ENCODE results near the gene ANO1. TPM values are rescaled to one million over a fixed set of nuclear protein-coding genes. Genes with fewer than 3 reads are reported as not detected.

Gene ANO1
- total RNA-seq, 6 experiments from 2014 or later: 32.1 to 292 (median 78.0) TPM

DNA sequence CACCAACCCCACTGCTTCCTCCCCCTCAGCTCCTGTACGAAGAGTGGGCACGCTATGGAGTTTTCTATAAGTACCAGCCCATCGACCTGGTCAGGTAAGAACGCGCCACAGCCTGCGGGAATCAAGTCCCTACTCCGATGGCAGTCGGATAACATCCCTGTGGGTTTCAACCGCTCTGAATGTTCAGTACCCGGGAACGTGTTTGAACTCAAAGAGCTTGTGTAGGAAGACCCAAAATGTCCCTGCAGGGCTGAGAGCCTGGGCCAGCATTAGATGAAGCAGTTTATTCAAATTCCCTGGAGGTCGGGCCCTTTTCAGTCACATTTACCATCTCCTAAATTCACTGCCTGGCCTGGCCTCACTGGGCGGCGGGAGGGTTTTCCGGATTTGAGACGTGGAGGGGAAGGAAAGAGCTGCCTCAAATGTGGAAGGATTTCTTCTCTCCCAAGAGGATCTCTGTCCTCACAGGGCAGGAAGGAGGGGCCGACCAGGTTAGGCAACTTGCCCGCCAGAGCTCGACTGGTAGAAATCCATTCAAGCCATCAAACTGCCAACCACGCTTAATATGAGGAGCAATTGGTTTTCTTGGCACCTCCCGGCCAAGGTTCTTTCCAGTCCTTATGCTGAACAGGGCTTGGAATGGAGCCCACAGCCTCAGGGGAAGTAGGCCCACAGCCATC is 46.3 kb downstream of the ANO1 start:
- H3K36me3 ChIP-seq: peaks cover 0 to 7% (median 2%) of the 10 kb centered on the region in 4 donors
- intact Hi-C loops (cut with DNase I): no loop called here
- H3K4me3 ChIP-seq: no peak overlapping the region
- H3K9me3 ChIP-seq: no peaks in the 10 kb centered on the region
- TF ChIP-seq POLR2A (IDR thresholded peaks at IDR 0.05): no peak
- TF ChIP-seq, protein P1, sequence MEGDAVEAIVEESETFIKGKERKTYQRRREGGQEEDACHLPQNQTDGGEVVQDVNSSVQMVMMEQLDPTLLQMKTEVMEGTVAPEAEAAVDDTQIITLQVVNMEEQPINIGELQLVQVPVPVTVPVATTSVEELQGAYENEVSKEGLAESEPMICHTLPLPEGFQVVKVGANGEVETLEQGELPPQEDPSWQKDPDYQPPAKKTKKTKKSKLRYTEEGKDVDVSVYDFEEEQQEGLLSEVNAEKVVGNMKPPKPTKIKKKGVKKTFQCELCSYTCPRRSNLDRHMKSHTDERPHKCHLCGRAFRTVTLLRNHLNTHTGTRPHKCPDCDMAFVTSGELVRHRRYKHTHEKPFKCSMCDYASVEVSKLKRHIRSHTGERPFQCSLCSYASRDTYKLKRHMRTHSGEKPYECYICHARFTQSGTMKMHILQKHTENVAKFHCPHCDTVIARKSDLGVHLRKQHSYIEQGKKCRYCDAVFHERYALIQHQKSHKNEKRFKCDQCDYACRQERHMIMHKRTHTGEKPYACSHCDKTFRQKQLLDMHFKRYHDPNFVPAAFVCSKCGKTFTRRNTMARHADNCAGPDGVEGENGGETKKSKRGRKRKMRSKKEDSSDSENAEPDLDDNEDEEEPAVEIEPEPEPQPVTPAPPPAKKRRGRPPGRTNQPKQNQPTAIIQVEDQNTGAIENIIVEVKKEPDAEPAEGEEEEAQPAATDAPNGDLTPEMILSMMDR (IDR thresholded peaks at IDR 0.05): no peak
- DNase-seq (no peak), ATAC-seq (no peak)
- no peak overlapping the region for H3K27ac ChIP-seq
- H3K27me3 ChIP-seq: no peaks in the 10 kb centered on the region
- peaks cover 0 to 18% (median 9%) of the 10 kb centered on the region in 4 donors for H3K4me1 ChIP-seq
- 81% methylated on average over 4 of the region's 21 CpGs for WGBS (ENCODE audit: insufficient coverage, low coverage, low lambda C conversion rate, missing lambda C conversion rate)

DNA sequence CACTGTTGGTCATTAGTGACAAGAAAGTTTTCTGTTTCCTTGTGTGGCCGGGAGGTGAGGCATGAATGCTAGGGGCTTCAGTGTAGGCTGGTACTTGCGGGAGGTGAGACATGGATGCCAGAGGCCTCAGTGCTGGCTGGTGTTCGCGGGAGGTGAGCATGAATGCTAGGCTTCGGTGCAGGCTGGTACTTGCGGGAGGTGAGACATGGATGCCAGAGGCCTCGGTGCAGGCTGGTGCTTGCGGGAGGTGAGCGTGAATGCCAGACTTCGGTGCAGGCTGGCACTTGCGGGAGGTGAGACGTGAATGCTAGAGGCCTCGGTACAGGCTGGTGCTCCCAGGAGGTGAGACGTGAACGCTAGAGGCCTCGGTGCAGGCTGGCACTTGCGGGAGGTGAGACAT is 48.4 kb downstream of the ANO1 start:
- TF ChIP-seq, protein P1 (IDR thresholded peaks at IDR 0.05): no peak
- TF ChIP-seq POLR2A (IDR thresholded peaks at IDR 0.05): no peak
- Histone ChIP-seq H3K27me3 (no peaks in the 10 kb centered on the region), H3K27ac (no peak overlapping the region), H3K4me1 (peaks cover 0 to 18% (median 9%) of the 10 kb centered on the region in 4 donors), H3K4me3 (no peak overlapping the region), H3K9me3 (no peaks in the 10 kb centered on the region), H3K36me3 (peaks cover 0 to 13% (median 0%) of the 10 kb centered on the region in 4 donors)
- intact Hi-C loops (cut with DNase I): no loop called here
- DNase-seq (no peak), ATAC-seq (no peak)
- 84% methylated on average over 10 of the region's 17 CpGs for WGBS (ENCODE audit: insufficient coverage, low coverage, low lambda C conversion rate, missing lambda C conversion rate)

DNA sequence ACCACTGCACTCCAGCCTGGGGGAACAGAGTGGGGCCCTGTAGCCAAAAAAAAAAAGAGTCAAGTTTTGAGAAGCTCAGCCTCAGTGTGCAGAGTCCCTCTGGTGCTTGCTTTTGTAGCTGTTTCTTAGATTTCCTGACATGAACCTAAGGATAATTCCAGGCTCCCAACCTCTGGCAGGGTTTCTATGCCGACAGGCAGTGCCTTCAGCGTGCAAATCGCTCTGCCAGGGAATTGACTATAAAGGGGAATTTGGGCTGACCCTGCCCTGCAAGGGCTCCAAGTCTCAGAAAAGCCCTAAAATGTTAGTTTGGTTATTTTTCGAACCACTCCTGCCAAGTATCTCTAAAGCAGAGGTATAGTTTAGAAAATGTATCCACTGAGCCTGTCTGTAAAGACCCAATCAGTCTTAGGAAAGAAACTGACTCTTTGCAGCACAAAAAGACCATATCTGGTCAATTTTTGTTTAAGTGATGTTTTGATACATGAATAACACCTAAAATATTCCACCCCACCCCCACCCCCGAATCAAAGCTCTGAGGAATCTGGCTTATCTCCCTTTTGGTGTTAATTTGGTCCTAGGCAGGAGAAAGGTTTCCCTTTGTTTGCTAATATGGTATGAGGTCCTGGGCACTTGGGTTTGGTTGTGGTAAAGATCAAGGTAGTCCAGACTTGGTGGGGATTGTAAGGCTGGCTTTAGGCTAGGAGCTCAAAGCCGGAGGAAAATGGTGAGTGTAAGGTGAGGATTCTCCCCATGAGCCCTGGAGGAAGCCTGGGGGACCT is 49.7 kb downstream of the ANO1 start:
- Histone ChIP-seq H3K9me3 (no peaks in the 10 kb centered on the region), H3K4me3 (no peak overlapping the region), H3K4me1 (peaks cover 0 to 18% (median 9%) of the 10 kb centered on the region in 4 donors), H3K27me3 (no peaks in the 10 kb centered on the region), H3K27ac (peak overlapping the region in 1 of 3 donors; percentile 68), H3K36me3 (peaks cover 0 to 24% (median 4%) of the 10 kb centered on the region in 4 donors)
- intact Hi-C loops (cut with DNase I): no loop called here
- DNase-seq: no peak
- 53% methylated on average over 3 of the region's 6 CpGs for WGBS (ENCODE audit: insufficient coverage, low coverage, low lambda C conversion rate, missing lambda C conversion rate)
- no peak for ATAC-seq
- no peak for TF ChIP-seq POLR2A (IDR thresholded peaks at IDR 0.05)
- TF ChIP-seq, protein P1 (IDR thresholded peaks at IDR 0.05): no peak

DNA sequence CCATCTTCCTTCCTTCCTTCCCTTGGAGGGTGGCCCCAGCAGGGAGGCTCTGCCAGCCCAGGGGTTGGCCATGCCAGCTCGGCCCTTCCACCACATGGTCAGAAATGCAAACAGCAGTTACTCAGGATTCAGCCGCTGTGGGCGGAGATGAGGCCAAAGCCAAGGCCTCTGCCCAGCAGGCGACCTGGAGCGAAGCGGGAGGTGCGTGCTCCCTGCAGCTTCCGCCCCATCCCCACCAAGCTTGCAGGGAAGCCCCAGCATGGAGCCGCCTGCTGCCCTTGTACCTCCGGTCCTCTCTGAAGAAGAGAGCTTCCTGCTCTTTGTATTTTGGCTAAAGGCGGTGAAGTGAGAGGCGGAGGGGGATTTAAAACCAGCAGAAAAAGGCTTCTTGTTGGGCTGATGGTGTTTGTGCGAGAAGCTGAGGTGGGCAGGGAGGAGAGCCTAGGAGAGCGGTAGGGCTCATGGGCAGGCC is 50.4 kb downstream of the ANO1 start:
- WGBS (ENCODE audit: insufficient coverage, low coverage, low lambda C conversion rate, missing lambda C conversion rate): 55% methylated on average over 10 of the region's 14 CpGs
- Histone ChIP-seq H3K27me3 (no peaks in the 10 kb centered on the region), H3K36me3 (peaks cover 0 to 31% (median 6%) of the 10 kb centered on the region in 4 donors), H3K27ac (peak overlapping the region in 2 of 3 donors; percentile 54 to 68), H3K4me1 (peaks cover 0 to 18% (median 9%) of the 10 kb centered on the region in 4 donors), H3K9me3 (no peaks in the 10 kb centered on the region), H3K4me3 (no peak overlapping the region)
- peak; percentile 11 for TF ChIP-seq POLR2A (IDR thresholded peaks at IDR 0.05)
- TF ChIP-seq, protein P1 (IDR thresholded peaks at IDR 0.05): peak; percentile 13 to 42 (median 22)
- DNase-seq: peak; percentile 86 to 88 (median 88)
- ATAC-seq: peak; percentile 93 to 96 (median 94)
- intact Hi-C loops (cut with DNase I): no loop called here
